Measurements from ENCODE around the gene FASN.

FASN gene

GRCh38 chr17:82081546-82081945 is 16.5 kb downstream of the FASN start:
- no peak for TF ChIP-seq CTCF (IDR thresholded peaks at IDR 0.05; ENCODE audit: low read depth, low read length, missing control alignments)
- no peak overlapping the region for H3K4me3 ChIP-seq (ENCODE audit: low read depth, low read length)
- DNase-seq (ENCODE audit: low read depth), result no peak
- in situ Hi-C loops (cut with HindIII; ENCODE audit: low sequenced_read_pairs), result no loop called here

- no peak overlapping the region for H3K4me3 ChIP-seq (ENCODE audit: low read depth, low read length)
- DNase-seq (ENCODE audit: low read depth), result no peak
- in situ Hi-C loops (cut with HindIII; ENCODE audit: low sequenced_read_pairs), result no loop called here
- TF ChIP-seq CTCF (IDR thresholded peaks at IDR 0.05; ENCODE audit: low read depth, low read length, missing control alignments), result no peak
These were observed 17.1 kb downstream of the FASN start for GRCh38 chr17:82080789-82081464.

GRCh38 chr17:82080048-82080788 is 17.8 kb downstream of the FASN start:
- in situ Hi-C loops (cut with HindIII; ENCODE audit: low sequenced_read_pairs), result no loop called here
- DNase-seq (ENCODE audit: low read depth), result no peak
- TF ChIP-seq CTCF (IDR thresholded peaks at IDR 0.05; ENCODE audit: low read depth, low read length, missing control alignments), result no peak
- no peak overlapping the region for H3K4me3 ChIP-seq (ENCODE audit: low read depth, low read length)

- in situ Hi-C loops (cut with HindIII; ENCODE audit: low sequenced_read_pairs), result no loop called here
- no peak overlapping the region for H3K4me3 ChIP-seq (ENCODE audit: low read depth, low read length)
- DNase-seq (ENCODE audit: low read depth), result no peak
- no peak for TF ChIP-seq CTCF (IDR thresholded peaks at IDR 0.05; ENCODE audit: low read depth, low read length, missing control alignments)
These were observed 18.9 kb downstream of the FASN start for GRCh38 chr17:82079001-82079677.

GRCh38 chr17:82078433-82078832 is 19.6 kb downstream of the FASN start:
- no peak for DNase-seq (ENCODE audit: low read depth)
- in situ Hi-C loops (cut with HindIII; ENCODE audit: low sequenced_read_pairs), result no loop called here

More at GRCh38 chr17:82078433-82078832, 19.6 kb downstream of the FASN start:
- no peak overlapping the region for H3K4me3 ChIP-seq (ENCODE audit: low read depth, low read length)
- TF ChIP-seq CTCF (IDR thresholded peaks at IDR 0.05; ENCODE audit: low read depth, low read length, missing control alignments), result no peak
